ENCODE results near the gene ATF7. TPM values are rescaled to one million over a fixed set of nuclear protein-coding genes. Genes with fewer than 3 reads are reported as not detected.
"Not testable (repeated sequence)": the region's sequence is repeated elsewhere in the genome, so short reads cannot be mapped to it uniquely, and the experiment has no call there.

ATF7 gene
- total RNA-seq, 1 donor from 2014 or later = 26.6 TPM

DNA sequence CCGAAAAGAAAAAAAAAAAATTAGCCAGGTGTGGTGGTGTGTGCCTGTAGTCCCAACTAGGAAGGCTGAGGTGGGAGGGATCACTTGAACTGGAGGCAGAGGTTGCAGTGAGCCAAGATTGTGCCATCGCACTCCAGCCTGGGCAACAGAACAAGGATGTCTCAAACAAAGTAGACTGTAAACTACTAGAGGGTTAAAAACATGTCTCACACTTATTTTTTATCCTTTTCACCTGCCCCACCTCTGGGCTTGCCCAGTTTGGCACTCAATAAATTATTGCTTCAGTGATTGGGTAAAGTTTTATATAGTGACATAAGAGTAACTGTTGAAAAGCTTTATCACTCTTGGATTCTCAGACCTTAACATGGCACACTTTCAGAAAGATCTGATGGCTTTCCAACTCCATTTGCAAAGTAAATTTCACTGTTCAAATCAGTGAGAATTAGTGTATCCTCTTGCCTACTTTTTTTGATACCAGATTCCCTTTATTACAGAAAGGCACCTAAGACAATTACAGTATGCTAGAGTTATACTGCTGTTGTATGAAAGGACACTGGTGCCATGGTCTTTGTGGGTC, 62.6 kb downstream of the ATF7 start:
- Histone ChIP-seq H3K4me3 (ENCODE audit: low read length in 3 of 3) (no peak overlapping the region), H3K27ac (ENCODE audit: low read depth, low read length) (no peak overlapping the region), H3K4me1 (ENCODE audit: control insufficient read depth in 3 of 3, insufficient read depth in 3 of 3, low read length in 3 of 3) (peaks cover 8 to 17% (median 17%) of the 10 kb centered on the region in 3 donors), H3K9me3 (ENCODE audit: control insufficient read depth in 3 of 3, low read length in 3 of 3) (no peaks in the 10 kb centered on the region), H3K9ac (ENCODE audit: low read depth in 1 of 3, low read length in 3 of 3) (no peak overlapping the region), H3K27me3 (ENCODE audit: control insufficient read depth in 3 of 3, insufficient read depth in 3 of 3, low read length in 3 of 3) (no peaks in the 10 kb centered on the region), H3K36me3 (ENCODE audit: control insufficient read depth in 3 of 3, insufficient read depth in 3 of 3, low read length in 3 of 3) (no peaks in the 10 kb centered on the region)

DNA sequence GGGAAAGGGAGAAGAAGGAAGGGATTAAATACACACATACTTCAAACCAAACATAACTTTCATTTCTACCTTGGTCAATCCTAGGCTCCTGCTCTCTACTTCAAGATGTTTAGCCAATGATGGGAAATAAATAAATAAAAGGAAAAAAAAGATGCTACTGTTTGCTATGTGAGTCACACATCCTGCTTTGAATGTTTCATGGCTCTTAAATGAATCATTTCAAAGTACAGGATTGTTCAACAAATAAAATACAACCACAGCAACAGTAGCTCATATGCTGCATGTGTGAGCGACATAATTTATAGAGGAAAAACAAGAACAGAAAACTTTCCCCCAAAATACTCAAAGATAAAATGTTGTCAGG, 64.6 kb downstream of the ATF7 start:
- H3K9ac ChIP-seq (ENCODE audit: low read depth in 1 of 3, low read length in 3 of 3) = no peak overlapping the region
- no peak overlapping the region for H3K4me3 ChIP-seq (ENCODE audit: low read length in 3 of 3)
- H3K9me3 ChIP-seq (ENCODE audit: control insufficient read depth in 3 of 3, low read length in 3 of 3) = no peaks in the 10 kb centered on the region
- H3K4me1 ChIP-seq (ENCODE audit: control insufficient read depth in 3 of 3, insufficient read depth in 3 of 3, low read length in 3 of 3) = peaks cover 8 to 17% (median 17%) of the 10 kb centered on the region in 3 donors
- no peaks in the 10 kb centered on the region for H3K36me3 ChIP-seq (ENCODE audit: control insufficient read depth in 3 of 3, insufficient read depth in 3 of 3, low read length in 3 of 3)
- H3K27ac ChIP-seq (ENCODE audit: low read depth, low read length) = no peak overlapping the region
- no peaks in the 10 kb centered on the region for H3K27me3 ChIP-seq (ENCODE audit: control insufficient read depth in 3 of 3, insufficient read depth in 3 of 3, low read length in 3 of 3)

DNA sequence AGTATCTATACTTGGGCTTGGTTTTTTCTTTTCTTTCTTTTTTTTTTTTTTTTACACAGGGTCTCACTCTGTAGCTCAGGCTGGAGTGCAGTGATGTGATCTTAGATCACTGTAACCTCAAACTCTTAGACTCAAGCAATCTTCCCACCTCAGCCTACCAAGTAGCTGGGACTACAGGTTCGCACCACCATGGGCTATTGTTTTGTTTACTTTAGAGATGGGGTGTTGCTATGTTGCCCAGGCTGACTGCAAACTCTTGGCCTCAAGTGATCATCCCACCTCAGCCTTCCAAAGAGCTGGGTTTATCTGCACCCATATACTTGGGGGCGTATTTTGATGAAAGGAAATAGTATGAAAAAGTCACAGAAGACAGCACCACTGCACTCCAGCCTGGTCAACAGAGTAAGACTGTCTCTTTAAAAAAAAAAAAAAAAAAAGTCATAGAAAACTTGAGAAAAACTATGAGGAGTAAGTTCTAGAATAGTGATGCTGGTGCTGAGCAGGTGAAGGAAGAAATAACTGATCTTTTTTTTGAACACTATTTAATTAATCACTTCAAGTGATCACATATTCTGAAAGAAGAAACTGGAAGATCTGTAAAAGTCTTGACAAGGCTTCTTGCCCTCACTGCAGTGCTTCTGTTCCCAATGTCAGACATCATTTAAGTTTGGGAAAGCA, 65.1 kb downstream of the ATF7 start:
- Histone ChIP-seq H3K9ac (ENCODE audit: low read depth in 1 of 3, low read length in 3 of 3) (no peak overlapping the region), H3K4me1 (ENCODE audit: control insufficient read depth in 3 of 3, insufficient read depth in 3 of 3, low read length in 3 of 3) (peaks cover 8 to 17% (median 17%) of the 10 kb centered on the region in 3 donors), H3K4me3 (ENCODE audit: low read length in 3 of 3) (no peak overlapping the region), H3K9me3 (ENCODE audit: control insufficient read depth in 3 of 3, low read length in 3 of 3) (no peaks in the 10 kb centered on the region), H3K36me3 (ENCODE audit: control insufficient read depth in 3 of 3, insufficient read depth in 3 of 3, low read length in 3 of 3) (no peaks in the 10 kb centered on the region), H3K27ac (ENCODE audit: low read depth, low read length) (no peak overlapping the region), H3K27me3 (ENCODE audit: control insufficient read depth in 3 of 3, insufficient read depth in 3 of 3, low read length in 3 of 3) (no peaks in the 10 kb centered on the region)

DNA sequence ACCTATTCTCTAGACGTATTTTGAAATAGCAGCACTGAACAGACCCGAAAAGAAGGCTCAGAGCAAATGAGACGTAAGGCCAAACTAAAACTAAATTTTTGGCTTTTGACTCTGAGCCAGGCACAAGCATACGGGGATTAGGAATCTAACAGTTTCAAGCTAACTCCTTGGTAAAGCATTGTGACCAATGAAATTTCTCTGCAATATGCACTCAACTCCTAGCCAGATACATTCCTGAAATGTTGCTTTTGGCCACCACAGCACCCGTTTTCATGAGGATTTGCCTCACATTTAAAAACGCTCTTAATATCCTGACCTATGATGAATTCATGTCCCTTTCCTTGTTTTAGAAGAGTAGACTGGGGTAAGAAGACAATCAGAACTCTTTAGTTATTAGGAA, 65.8 kb downstream of the ATF7 start:
- H3K9me3 ChIP-seq (ENCODE audit: control insufficient read depth in 3 of 3, low read length in 3 of 3) = no peaks in the 10 kb centered on the region
- H3K4me3 ChIP-seq (ENCODE audit: low read length in 3 of 3) = no peak overlapping the region
- H3K27ac ChIP-seq (ENCODE audit: low read depth, low read length) = no peak overlapping the region
- H3K36me3 ChIP-seq (ENCODE audit: control insufficient read depth in 3 of 3, insufficient read depth in 3 of 3, low read length in 3 of 3) = no peaks in the 10 kb centered on the region
- peaks cover 8 to 17% (median 17%) of the 10 kb centered on the region in 3 donors for H3K4me1 ChIP-seq (ENCODE audit: control insufficient read depth in 3 of 3, insufficient read depth in 3 of 3, low read length in 3 of 3)
- H3K9ac ChIP-seq (ENCODE audit: low read depth in 1 of 3, low read length in 3 of 3) = no peak overlapping the region
- no peaks in the 10 kb centered on the region for H3K27me3 ChIP-seq (ENCODE audit: control insufficient read depth in 3 of 3, insufficient read depth in 3 of 3, low read length in 3 of 3)

GRCh38 chr12:53558631-53559030, 67.6 kb downstream of the ATF7 start:
- no peaks in the 10 kb centered on the region for H3K27me3 ChIP-seq (ENCODE audit: control insufficient read depth in 3 of 3, insufficient read depth in 3 of 3, low read length in 3 of 3)
- no peak overlapping the region for H3K4me3 ChIP-seq (ENCODE audit: low read length in 3 of 3)
- H3K9ac ChIP-seq (ENCODE audit: low read depth in 1 of 3, low read length in 3 of 3) = no peak overlapping the region
- H3K27ac ChIP-seq (ENCODE audit: low read depth, low read length) = no peak overlapping the region
- no peaks in the 10 kb centered on the region for H3K9me3 ChIP-seq (ENCODE audit: control insufficient read depth in 3 of 3, low read length in 3 of 3)
- H3K4me1 ChIP-seq (ENCODE audit: control insufficient read depth in 3 of 3, insufficient read depth in 3 of 3, low read length in 3 of 3) = peaks cover 0 to 3% (median 2%) of the 10 kb centered on the region in 3 donors
- no peaks in the 10 kb centered on the region for H3K36me3 ChIP-seq (ENCODE audit: control insufficient read depth in 3 of 3, insufficient read depth in 3 of 3, low read length in 3 of 3)

- peaks cover 16 to 19% (median 18%) of the 10 kb centered on the region in 3 donors for H3K36me3 ChIP-seq (ENCODE audit: control insufficient read depth in 3 of 3, insufficient read depth in 3 of 3, low read length in 3 of 3)
- H3K27ac ChIP-seq (ENCODE audit: low read depth, low read length) = no peak overlapping the region
Measured at GRCh38 chr12:53552361-53553327, 73.5 kb downstream of the ATF7 start.

DNA sequence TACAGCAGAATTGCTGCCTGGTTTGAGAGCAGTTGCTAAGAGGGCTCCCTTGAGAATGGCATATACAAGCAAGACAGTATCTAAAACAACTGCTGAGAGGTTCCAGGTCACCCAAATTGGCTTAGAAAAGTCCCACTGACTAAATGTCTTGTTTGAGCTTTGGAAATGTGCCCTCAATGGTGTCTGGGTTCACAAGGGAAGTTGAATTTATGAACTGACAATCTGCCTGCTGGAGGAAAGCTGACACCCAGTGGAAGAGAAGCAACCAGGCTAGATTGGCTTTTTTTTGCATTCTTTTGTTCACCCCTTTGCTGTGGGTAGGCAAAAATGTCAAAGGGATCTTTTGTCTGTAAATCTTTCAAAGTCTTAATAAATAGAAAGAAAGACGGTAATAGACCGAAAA, 74.3 kb downstream of the ATF7 start:
- Histone ChIP-seq H3K27ac (ENCODE audit: low read depth, low read length) (no peak overlapping the region), H3K4me1 (ENCODE audit: control insufficient read depth in 3 of 3, insufficient read depth in 3 of 3, low read length in 3 of 3) (no peaks in the 10 kb centered on the region), H3K4me3 (ENCODE audit: low read length in 3 of 3) (no peak overlapping the region), H3K27me3 (ENCODE audit: control insufficient read depth in 3 of 3, insufficient read depth in 3 of 3, low read length in 3 of 3) (no peaks in the 10 kb centered on the region), H3K36me3 (ENCODE audit: control insufficient read depth in 3 of 3, insufficient read depth in 3 of 3, low read length in 3 of 3) (peaks cover 17 to 22% (median 21%) of the 10 kb centered on the region in 3 donors), H3K9ac (ENCODE audit: low read depth in 1 of 3, low read length in 3 of 3) (no peak overlapping the region), H3K9me3 (ENCODE audit: control insufficient read depth in 3 of 3, low read length in 3 of 3) (no peaks in the 10 kb centered on the region)

More at GRCh38 chr12:53552361-53553327, 73.5 kb downstream of the ATF7 start:
- Histone ChIP-seq H3K4me1 (ENCODE audit: control insufficient read depth in 3 of 3, insufficient read depth in 3 of 3, low read length in 3 of 3) (no peaks in the 10 kb centered on the region), H3K4me3 (ENCODE audit: low read length in 3 of 3) (no peak overlapping the region), H3K27me3 (ENCODE audit: control insufficient read depth in 3 of 3, insufficient read depth in 3 of 3, low read length in 3 of 3) (no peaks in the 10 kb centered on the region), H3K9ac (ENCODE audit: low read depth in 1 of 3, low read length in 3 of 3) (no peak overlapping the region), H3K9me3 (ENCODE audit: control insufficient read depth in 3 of 3, low read length in 3 of 3) (no peaks in the 10 kb centered on the region)

GRCh38 chr12:53550595-53550994, 75.6 kb downstream of the ATF7 start:
- Histone ChIP-seq H3K4me1 (ENCODE audit: control insufficient read depth in 3 of 3, insufficient read depth in 3 of 3, low read length in 3 of 3) (no peaks in the 10 kb centered on the region), H3K4me3 (ENCODE audit: low read length in 3 of 3) (no peak overlapping the region), H3K27me3 (ENCODE audit: control insufficient read depth in 3 of 3, insufficient read depth in 3 of 3, low read length in 3 of 3) (no peaks in the 10 kb centered on the region), H3K36me3 (ENCODE audit: control insufficient read depth in 3 of 3, insufficient read depth in 3 of 3, low read length in 3 of 3) (peaks cover 17 to 22% (median 21%) of the 10 kb centered on the region in 3 donors), H3K9me3 (ENCODE audit: control insufficient read depth in 3 of 3, low read length in 3 of 3) (no peaks in the 10 kb centered on the region), H3K9ac (ENCODE audit: low read depth in 1 of 3, low read length in 3 of 3) (no peak overlapping the region), H3K27ac (ENCODE audit: low read depth, low read length) (no peak overlapping the region)

- H3K4me3 ChIP-seq (ENCODE audit: low read length in 3 of 3); H3K27ac ChIP-seq (ENCODE audit: low read depth, low read length): not testable (repeated sequence)
- H3K36me3 ChIP-seq (ENCODE audit: control insufficient read depth in 3 of 3, insufficient read depth in 3 of 3, low read length in 3 of 3) = peaks cover 17 to 22% (median 21%) of the 10 kb centered on the region in 3 donors
Measured at GRCh38 chr12:53550131-53550530, 76.1 kb downstream of the ATF7 start.

GRCh38 chr12:53548354-53548753, 77.8 kb downstream of the ATF7 start:
- H3K9me3 ChIP-seq (ENCODE audit: control insufficient read depth in 3 of 3, low read length in 3 of 3); H3K4me3 ChIP-seq (ENCODE audit: low read length in 3 of 3); H3K27me3 ChIP-seq (ENCODE audit: control insufficient read depth in 3 of 3, insufficient read depth in 3 of 3, low read length in 3 of 3); H3K27ac ChIP-seq (ENCODE audit: low read depth, low read length); H3K4me1 ChIP-seq (ENCODE audit: control insufficient read depth in 3 of 3, insufficient read depth in 3 of 3, low read length in 3 of 3); H3K9ac ChIP-seq (ENCODE audit: low read depth in 1 of 3, low read length in 3 of 3): not testable (repeated sequence)
- H3K36me3 ChIP-seq (ENCODE audit: control insufficient read depth in 3 of 3, insufficient read depth in 3 of 3, low read length in 3 of 3) = peaks cover 17 to 22% (median 21%) of the 10 kb centered on the region in 3 donors

More at GRCh38 chr12:53550131-53550530, 76.1 kb downstream of the ATF7 start:
- not testable (repeated sequence) for H3K9me3 ChIP-seq (ENCODE audit: control insufficient read depth in 3 of 3, low read length in 3 of 3); H3K27me3 ChIP-seq (ENCODE audit: control insufficient read depth in 3 of 3, insufficient read depth in 3 of 3, low read length in 3 of 3); H3K4me1 ChIP-seq (ENCODE audit: control insufficient read depth in 3 of 3, insufficient read depth in 3 of 3, low read length in 3 of 3); H3K9ac ChIP-seq (ENCODE audit: low read depth in 1 of 3, low read length in 3 of 3)

All from skeletal muscle tissue (tissue), 4 donors.